NCI-H1436 (cell line): ENCODE data around the gene CAPN2.
"Not testable (repeated sequence)": the region's sequence is repeated elsewhere in the genome, so short reads cannot be mapped to it uniquely, and the experiment has no call there.

ENCODE experiments used
- DNase-seq: peaks from one replicate; lab custom pipeline; 2025; lab: John Stamatoyannopoulos, UW

Gene CAPN2

GRCh38 chr1:223792046-223792445 lies 79.7 kb downstream of the CAPN2 start:
- no peak for DNase-seq

- no peak for DNase-seq
Observed at GRCh38 chr1:223793716-223794115, 81.4 kb downstream of the CAPN2 start.

- no peak for DNase-seq
Observed at GRCh38 chr1:223794136-223794880, 82.0 kb downstream of the CAPN2 start.

DNA sequence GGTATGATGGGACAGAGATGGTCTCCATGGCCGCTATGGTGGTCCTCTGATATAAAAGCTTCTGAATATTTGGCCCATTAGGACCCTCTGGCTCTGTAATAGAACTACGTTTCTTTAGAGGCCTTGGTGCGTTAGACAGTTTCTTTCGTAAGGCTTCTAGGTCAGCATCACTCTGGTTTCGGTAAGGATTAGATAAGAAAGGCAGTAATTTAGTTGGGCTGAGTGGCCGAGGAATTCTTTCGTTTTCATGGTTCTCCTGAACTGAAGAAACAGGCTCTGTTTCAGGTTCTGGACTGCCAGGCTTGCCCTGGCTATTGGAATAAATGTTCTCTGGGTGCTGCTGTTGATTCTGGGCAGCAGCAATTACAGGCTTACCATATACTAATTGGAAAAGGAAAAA lies 83.9 kb downstream of the CAPN2 start:
- no peak for DNase-seq

- DNase-seq: no peak
Observed at GRCh38 chr1:223802032-223802431, 89.7 kb downstream of the CAPN2 start.

DNA sequence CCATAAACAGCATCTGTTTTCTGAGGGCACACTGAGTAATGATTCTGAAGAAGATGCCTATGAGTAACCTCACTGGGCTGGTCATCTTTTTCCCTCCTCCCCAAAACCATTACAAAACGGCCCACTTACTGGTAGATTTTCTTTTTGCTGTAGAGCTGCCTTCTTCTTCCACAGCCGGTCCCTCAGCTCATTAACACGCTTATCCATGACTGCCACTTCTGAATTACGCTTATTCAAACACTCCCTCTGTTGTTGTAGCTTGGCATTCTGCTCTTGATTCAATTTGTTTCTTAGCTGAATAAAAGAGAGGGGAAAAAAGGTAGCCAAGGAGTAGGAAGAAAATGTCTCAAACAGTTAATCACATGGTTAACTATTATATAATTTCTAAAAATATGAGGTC lies 90.3 kb downstream of the CAPN2 start:
- no peak for DNase-seq

DNA sequence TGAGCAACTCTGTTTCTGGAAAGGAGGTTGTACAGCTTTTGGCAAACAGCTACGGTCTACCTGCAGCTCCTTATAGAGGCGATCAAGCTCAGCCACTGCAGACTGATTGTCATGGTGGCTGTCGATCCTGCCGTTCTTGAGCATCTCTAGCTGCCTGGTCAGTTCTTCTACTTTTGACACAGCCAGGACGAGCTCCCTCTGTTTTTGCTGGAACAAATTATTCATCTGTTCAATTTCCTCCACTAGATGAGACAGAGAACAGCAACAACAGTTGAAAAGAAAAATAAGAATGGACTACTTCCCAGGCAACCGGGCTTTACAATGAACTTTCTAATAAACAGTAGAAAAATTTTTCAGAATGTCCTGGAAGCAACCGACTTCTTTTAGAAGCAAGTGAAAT lies 90.9 kb downstream of the CAPN2 start:
- no peak for DNase-seq

DNA sequence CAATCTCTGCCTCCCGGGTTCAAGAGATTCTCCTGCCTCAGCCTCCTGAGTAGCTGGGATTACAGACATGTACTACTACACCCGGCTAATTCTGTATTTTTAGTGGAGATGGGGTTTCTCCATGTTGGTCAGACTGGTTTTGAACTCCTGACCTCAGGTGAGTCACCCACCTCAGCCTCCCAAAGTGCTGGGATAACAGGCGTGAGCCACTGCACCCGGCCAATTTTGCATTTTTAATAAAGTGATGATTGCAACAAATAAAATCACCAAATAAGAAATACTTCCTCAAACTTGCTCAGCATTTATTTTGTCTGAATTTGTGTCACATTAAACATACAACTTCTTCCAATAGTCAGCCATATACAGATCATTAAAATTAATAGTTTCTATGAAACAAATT lies 97.6 kb downstream of the CAPN2 start:
- DNase-seq: not testable (repeated sequence)

DNA sequence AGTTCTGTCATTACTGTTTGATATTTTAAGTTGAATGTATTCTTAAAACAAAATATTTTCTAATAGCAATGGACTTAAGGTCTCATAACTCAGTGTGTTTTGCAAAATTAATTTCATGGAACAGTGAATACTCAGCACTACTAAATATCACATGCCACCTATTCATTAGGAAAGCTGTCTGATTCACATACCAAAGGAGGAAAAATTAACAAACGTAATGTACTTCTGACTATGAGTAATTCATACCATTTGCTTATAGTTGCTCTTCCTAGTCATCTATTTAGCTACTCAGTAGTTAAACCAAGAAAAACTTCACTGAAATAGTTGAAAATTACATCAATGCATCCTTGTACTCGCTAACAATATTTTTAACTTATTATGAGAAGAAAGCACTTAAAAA lies 98.2 kb downstream of the CAPN2 start:
- DNase-seq: no peak

DNA sequence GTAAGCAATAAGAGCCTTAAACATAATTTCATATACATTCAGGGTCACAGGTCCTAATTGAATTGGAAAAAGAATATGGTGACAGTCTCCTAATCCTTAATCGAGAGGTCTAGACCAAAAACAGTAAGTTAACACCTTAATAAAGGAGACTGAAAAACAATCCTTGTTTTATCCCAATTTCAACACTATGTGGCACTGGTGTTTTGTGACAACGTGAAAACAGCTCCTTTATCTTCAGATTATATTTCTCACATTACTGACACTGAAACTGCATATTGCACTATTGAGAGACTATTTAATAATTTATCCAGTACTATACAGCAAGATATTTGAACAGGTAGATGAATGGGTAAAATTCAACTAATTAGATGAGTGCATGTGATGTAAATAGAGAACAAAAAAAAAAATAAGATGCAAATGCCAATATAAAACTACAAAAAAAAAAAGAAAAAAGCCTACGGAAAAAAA lies 99.3 kb downstream of the CAPN2 start:
- peak; percentile 28 for DNase-seq

- no peak for DNase-seq
Observed at GRCh38 chr1:223813645-223814044, 101.3 kb downstream of the CAPN2 start.

DNA sequence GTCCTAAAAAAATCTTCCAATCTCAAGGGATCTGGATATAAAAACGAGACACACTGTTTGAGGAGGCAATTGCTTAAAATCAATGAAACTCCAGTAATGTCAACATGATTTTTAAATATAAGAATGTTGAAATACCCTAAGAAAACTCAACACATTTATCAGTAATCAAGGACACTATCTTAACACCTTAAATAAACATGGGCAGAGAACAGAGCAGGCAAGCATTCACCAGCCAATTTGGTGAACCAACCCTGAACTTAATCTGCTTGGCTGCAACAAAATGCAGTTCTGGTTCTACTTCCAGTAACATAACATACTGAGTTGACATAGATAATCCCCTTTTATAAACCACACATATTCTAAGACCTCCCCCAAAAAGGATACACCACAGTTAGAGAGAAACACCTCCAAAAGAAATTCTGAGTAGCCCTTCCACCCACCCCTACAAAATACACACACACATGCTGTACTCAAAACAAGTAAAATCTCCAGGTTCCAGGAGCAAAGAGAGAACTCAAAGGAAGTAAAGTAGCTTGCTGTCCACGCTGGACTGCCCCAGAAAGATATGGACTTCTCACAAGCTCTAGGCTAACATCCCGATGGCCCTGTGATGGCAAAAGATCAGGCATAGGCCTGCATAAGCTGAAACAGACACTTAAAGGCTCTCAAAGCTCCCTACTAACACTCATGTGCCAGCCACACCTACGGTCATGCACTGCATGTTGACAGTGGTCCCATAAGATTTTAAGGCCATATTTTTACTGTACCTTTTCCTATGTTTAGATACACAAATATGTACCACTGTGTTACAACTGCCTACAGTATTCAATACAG lies 102.9 kb downstream of the CAPN2 start:
- DNase-seq: no peak

GRCh38 chr1:223815865-223816264 lies 103.5 kb downstream of the CAPN2 start:
- DNase-seq: no peak

DNA sequence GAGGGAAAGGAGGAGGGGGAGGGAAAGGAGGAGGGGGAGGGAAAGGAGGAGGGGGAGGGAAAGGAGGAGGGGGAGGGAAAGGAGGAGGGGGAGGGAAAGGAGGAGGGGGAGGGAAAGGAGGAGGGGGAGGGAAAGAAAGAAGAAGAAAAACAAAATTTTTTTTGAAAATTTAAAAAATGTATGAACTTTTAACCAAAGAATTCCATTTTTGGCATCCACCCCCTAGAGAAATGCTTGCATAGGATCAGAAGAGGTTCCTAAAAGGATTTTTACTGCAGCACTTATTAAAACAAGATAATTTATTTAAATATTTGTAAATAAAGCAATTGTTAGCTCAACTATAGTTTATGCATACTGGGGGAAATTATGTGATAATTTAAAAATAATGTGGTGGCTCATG lies 104.9 kb downstream of the CAPN2 start:
- DNase-seq: not testable (repeated sequence)

GRCh38 chr1:223819730-223820514 lies 107.6 kb downstream of the CAPN2 start:
- no peak for DNase-seq

DNA sequence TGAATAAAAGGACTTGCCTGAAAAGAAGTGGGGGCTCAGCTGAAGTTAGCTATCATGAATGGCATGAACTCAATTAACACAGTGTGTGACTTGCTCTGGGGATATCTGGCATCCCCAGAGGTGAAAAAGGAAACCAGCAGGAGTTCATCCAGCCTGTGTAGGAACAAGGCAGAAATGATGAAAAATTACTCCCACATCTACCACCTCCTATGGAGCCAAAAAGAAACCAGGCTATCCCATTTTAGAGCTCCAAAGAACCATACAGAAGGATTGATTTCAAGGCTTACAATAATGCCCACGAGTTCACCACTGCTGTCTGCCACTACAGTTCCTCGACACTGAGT lies 108.1 kb downstream of the CAPN2 start:
- no peak for DNase-seq

GRCh38 chr1:223820971-223821370 lies 108.6 kb downstream of the CAPN2 start:
- no peak for DNase-seq

DNA sequence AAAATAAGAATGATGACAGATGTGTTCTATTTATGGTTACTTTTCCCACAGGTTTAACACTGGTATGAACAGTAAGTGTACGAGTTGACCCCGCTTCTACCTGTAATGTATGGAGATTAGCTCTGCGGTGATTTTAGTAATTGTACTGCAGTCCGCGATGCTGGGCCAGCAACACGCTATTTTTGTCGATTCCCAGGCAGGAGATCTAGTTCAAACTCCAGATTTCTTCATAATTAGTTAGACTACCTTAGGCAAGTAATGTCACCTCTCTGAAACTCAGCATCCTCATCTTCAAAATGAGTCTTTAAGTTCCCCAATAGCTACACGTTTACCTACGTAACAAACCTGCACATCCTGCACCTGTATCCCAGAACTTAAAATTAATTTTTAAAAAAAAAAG lies 111.9 kb downstream of the CAPN2 start:
- no peak for DNase-seq

DNA sequence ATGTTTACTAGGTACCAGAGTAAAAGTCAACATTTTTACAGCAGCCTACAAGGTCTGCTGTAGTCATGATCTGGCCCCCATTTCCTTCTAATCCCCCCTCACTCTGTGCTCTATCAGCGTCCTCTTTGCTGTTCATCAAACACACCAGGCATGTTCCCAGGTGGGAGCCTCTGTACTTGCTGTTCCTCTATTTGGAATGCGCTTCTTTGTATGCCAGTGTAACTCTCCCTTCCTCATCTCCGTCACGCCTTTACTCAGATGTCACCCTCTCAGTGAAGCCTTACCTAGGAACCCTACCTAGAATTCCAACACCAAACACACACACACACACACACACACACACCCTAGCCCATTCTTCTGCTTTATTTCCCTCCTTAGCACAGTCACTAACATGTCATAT lies 112.4 kb downstream of the CAPN2 start:
- DNase-seq: no peak
